ENCODE data around the gene RBM43.

RBM43 gene

DNA sequence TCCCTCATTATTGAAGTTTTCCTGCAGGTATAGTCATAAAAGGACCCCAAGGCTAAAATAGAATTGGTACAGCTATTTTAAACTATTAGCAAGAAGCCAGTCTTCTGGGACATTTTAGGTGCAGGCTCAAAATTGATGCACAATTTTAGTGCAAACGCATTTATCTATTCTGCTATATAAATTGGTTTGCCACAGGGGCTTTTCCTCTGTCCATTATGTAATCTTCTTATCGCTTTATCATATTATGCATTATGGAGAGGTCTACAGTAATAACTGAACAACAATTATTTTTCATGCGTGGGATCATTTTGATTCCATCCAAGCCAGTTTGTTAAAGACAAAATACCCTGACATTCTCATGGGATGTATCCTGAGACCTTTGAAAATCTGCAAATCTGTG lies 54.6 kb downstream of the RBM43 start:
- no peak for DNase-seq

DNA sequence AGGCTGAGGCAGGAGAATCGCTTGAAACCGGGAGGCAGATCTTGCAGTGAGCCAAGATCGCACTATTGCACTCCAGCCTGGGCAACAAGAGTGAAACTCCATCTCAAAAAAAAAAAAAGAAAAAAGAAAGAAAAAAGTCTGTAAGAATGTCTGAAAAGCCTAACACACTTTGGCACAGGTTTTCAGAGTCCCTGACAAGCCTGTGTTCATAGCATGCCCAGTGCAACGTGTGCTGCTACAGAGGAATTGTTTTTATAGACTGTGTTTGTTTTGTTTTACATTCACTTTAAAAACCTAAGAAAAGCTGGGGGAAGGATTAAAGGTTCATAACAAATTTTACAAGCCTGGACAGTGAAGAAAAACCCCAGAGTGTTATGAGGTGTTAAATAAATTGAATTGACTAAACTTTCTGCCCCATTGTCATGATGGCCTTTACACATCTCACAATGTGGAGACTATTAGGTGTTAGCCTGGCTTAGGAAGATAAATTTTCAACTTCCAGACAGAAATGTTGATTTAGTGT lies 55.2 kb downstream of the RBM43 start:
- DNase-seq, result no peak

DNA sequence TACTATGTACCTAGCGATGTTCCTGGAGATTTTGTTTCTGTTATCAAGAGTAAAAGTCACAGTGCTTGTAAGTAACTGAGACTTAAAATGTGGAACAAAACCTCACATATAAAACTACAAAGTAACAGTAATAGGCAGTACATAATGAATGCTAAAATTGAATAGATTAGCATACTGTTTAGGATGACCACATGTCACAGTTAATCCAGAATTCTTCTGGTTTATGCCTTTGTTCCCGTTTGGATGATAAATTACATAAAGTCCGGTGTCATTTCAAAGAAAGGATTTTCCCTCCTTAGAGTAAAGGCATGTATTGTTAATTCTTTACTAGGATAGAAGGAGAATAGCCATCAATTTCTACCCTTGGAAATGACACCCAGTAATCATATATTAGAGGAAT lies 56.1 kb downstream of the RBM43 start:
- DNase-seq, result no peak

DNA sequence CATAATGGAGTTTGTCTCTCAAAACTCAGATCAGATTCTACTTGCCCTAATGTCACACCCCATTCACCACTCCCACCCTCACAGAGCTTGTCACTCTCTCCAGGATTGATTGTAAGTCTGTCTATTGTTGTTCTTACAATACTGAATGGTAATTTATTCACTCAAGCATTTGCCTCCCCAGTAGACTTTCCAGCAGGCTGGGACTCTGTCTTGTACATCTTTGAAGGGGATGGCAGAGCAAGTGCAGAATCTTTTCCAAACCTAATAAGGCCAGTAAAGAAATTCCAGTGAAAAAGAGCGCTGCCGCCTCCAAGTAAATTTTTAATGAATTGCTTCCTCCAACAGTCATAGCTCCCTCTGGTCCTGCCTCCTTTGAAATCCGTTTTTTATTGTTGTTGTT lies 56.9 kb downstream of the RBM43 start:
- DNase-seq, result no peak

DNA sequence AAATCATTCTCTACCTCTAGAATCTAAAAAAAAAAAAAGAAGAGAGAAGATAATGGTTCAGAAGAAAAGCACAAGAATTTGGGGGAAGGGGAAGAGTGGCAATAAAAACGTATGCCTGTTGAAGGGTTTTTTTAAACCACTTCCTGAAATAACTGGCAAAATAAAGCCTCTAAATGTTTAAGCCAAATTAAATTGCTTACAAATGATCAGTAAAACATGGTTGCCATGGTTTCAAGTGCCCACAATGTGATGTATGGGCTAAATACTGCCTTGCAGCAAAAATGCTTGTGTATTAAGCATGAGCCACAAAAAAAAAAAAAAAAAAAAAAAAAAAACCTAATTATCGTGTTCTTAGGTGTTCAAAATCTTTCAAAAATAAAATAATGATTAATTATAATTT lies 60.8 kb downstream of the RBM43 start:
- DNase-seq, result peak; percentile 8

DNA sequence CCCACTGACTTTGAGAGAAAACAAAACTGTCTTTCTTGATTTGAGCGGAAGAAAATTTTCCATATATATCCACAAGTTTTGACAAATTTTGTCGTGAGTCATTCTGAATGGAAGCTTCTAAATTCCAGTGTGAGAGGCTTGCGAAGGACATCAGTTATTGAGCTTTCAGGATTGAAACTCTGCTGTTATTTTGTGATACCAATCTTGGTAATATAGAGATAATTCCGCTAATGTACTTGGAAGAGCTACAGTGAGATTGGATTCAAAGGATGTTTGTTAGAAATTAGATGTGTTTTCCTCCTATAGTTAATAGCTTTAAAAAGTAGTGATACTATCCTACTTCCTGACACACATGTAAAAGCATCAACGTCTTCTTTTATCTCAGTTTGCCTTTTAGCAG lies 61.4 kb downstream of the RBM43 start:
- no peak for DNase-seq

DNA sequence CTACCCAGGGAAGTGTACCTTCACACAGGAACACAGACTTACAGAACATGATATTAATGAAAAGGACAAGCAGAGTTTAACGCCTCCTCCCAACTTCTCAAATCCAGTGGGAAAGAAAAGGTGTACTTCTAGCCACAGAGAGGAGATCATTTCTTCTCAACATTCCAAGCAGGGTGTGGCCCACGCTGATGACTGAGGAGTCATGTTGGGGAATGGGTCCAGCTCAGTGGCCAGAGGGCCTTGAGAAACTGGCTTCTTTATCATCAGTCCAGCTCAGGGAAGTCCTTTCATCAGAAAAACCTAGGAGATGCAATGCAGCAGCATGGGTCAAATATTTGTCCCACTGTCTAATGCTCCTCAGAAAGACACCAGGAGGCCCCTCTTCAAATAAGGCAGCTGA lies 63.0 kb downstream of the RBM43 start:
- no peak for DNase-seq
